Measurements from ENCODE around the gene ELK1.

GRCh38 chrX:47611489-47611888 lies 38.9 kb downstream of the ELK1 start:
- TF ChIP-seq POLR2AphosphoS5 (IDR thresholded peaks at IDR 0.05; ENCODE audit: borderline replicate concordance, low read depth, low read length) (no peak), EZH2 (IDR thresholded peaks at IDR 0.05) (no peak)

Data from SK-N-MC (cell line).